OCI-LY1 (cell line): ENCODE data around the gene DAZAP2.

ENCODE experiments used
- EZH2 ChIP-seq: fragments of 200-600 bp; sonication (generic), shearing (Covaris generic); IDR thresholded peaks from 2 replicates; pipeline ENCODE4 v1.8.0; 2017; ENCODE audit warnings: borderline replicate concordance, mixed run types, mild to moderate bottlenecking, antibody characterized with exemption, low read length, moderate library complexity, mixed read lengths
- TF ChIP-seq, protein P1 (sequence below): fragments of 200-600 bp; sonication (generic), shearing (Covaris generic); IDR thresholded peaks from 2 replicates; pipeline ENCODE4 v1.5.1; 2017; ENCODE audit warnings: mild to moderate bottlenecking, antibody characterized with exemption, low read length, moderate library complexity, mixed read lengths

DNA sequence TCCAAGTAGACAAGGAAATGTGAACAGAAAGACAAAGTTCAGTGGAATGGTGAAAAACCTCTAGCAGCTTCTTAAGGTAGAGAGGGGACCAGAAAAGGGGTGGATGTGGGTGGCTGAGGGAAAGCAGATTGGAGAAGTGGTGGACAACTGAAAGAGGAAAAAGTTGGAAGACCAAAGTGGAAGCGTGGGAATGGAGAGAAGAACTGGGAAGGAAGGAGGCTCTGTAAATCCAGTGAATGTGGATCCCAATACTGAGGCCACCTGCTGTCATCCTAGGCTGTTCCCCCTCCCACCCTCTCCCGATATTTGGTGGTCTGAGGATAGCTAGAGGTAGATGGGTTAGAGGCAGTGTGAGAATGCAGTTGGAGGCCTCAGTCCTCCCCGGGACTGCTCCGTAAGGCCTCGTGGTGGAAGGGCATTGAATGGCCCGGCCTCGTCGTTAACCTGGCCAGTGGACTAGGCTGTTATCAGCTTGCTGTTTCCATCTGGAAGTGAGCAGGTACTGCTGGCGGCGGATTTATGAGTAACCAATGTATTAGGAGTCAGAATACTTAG lies 19.9 kb upstream of the DAZAP2 start:
- TF ChIP-seq, protein P1, sequence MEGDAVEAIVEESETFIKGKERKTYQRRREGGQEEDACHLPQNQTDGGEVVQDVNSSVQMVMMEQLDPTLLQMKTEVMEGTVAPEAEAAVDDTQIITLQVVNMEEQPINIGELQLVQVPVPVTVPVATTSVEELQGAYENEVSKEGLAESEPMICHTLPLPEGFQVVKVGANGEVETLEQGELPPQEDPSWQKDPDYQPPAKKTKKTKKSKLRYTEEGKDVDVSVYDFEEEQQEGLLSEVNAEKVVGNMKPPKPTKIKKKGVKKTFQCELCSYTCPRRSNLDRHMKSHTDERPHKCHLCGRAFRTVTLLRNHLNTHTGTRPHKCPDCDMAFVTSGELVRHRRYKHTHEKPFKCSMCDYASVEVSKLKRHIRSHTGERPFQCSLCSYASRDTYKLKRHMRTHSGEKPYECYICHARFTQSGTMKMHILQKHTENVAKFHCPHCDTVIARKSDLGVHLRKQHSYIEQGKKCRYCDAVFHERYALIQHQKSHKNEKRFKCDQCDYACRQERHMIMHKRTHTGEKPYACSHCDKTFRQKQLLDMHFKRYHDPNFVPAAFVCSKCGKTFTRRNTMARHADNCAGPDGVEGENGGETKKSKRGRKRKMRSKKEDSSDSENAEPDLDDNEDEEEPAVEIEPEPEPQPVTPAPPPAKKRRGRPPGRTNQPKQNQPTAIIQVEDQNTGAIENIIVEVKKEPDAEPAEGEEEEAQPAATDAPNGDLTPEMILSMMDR, result no peak
- TF ChIP-seq EZH2, result no peak
